Thoracic aorta (tissue), 2 donors: Measurements from ENCODE around the gene COG6. TPM values are rescaled to one million over a fixed set of nuclear protein-coding genes. Genes with fewer than 3 reads are reported as not detected.

Experiments used
- ATAC-seq: fragments of 150-250 bp; one replicate; pipeline ENCODE4 v1.8.0; 2017; ENCODE audit warnings: low read depth; ENCODE audit not compliant: insufficient number of reproducible peaks, low FRiP score
- DNase-seq: peaks from one replicate; pipeline ENCODE4 v3.0.0-alpha.2; 2020; ENCODE audit warnings: low spot score
- H3K27ac ChIP-seq, 2 donors: fragments of 200-600 bp; sonication (generic); 1 replicate in 1 of 2; 2 replicates in 1 of 2; pipeline ENCODE4 v1.5.1; 2016; ENCODE audit warnings: mild to moderate bottlenecking in 2 of 2, moderate library complexity in 2 of 2
- H3K27me3 ChIP-seq: fragments of 200-600 bp; sonication (generic); replicated peaks from 2 replicates; pipeline ENCODE4 v1.6.0; 2016; ENCODE audit warnings: mild to moderate bottlenecking; ENCODE audit not compliant: insufficient read depth
- H3K36me3 ChIP-seq: fragments of 200-600 bp; sonication (generic); one replicate; pipeline ENCODE4 v1.5.1; 2016
- H3K4me1 ChIP-seq, 2 donors: fragments of 200-600 bp; sonication (generic); 1 replicate in 1 of 2; 2 replicates in 1 of 2; pipeline versions ENCODE4 v1.5.1 to v1.6.0; 2016; ENCODE audit warnings: low read depth in 2 of 2, mild to moderate bottlenecking in 1 of 2; ENCODE audit not compliant: control insufficient read depth in 1 of 2
- H3K4me3 ChIP-seq: fragments of 200-600 bp; sonication (generic); 2 replicates; pipeline ENCODE4 v1.5.1; 2016; ENCODE audit warnings: mild to moderate bottlenecking
- H3K9me3 ChIP-seq: fragments of 200-600 bp; sonication (generic); 2 replicates; pipeline ENCODE4 v1.5.1; 2016
- total RNA-seq, 2 donors: library from RNA; depleted of rRNA; stranded (reverse); fragments of >200 nt; gene quantifications; one replicate each; pipeline versions ENCODE4 v1.1.0 to v1.2.3, GENCODE V29; 2016
- TF ChIP-seq, protein P1 (sequence below): fragments of 200-600 bp; sonication (generic); IDR thresholded peaks from one replicate; pipeline ENCODE4 v1.5.1; 2019; ENCODE audit warnings: antibody characterized with exemption

Gene COG6
- total RNA-seq, 2 donors from 2014 or later: 28.9 to 42.4 TPM

DNA sequence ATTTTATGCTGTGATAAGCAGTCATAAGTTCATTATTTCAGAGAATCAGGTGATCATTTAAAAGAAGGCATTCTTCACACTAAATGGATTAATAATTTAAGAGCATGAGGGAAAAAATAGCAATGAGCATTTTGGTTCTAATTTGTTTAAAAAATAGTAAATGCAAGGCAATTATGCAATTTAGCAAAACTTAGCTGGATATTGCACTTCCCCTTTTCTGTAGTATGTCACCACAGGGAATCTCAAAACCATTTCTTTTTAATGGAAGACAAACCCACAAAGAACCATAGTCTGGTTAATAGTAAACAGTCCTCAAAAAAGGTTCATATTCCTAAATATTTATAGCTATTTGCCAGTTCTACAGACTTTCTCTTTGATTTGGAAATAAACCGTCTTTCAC lies 30.2 kb downstream of the COG6 start:
- no peaks in the 10 kb centered on the region for H3K4me1 ChIP-seq
- ATAC-seq: no peak

DNA sequence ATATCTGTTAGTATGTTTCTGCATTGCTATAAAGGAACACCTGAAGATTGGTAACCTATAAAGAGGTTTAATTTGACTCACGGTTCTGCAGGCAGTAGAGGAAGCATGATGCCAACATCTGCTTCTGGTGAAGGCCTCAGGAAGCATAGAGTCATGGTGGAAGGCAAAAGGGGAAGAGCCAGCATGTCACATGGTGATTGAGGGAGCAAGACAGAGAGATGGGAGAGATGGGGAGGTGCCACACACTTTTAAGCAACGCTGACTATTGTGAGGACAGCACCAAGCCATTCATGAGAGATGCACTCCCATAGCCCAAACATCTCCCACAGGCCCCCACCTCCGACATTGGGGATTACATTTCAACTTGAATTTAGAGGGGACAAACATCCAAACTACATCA lies 32.8 kb downstream of the COG6 start:
- DNase-seq: no peak
- H3K27me3 ChIP-seq: no peaks in the 10 kb centered on the region
- H3K36me3 ChIP-seq: peaks cover 20% of the 10 kb centered on the region
- H3K4me1 ChIP-seq: no peaks in the 10 kb centered on the region
- H3K4me3 ChIP-seq: no peak overlapping the region
- ATAC-seq: no peak
- H3K27ac ChIP-seq: no peak overlapping the region
- TF ChIP-seq, protein P1, sequence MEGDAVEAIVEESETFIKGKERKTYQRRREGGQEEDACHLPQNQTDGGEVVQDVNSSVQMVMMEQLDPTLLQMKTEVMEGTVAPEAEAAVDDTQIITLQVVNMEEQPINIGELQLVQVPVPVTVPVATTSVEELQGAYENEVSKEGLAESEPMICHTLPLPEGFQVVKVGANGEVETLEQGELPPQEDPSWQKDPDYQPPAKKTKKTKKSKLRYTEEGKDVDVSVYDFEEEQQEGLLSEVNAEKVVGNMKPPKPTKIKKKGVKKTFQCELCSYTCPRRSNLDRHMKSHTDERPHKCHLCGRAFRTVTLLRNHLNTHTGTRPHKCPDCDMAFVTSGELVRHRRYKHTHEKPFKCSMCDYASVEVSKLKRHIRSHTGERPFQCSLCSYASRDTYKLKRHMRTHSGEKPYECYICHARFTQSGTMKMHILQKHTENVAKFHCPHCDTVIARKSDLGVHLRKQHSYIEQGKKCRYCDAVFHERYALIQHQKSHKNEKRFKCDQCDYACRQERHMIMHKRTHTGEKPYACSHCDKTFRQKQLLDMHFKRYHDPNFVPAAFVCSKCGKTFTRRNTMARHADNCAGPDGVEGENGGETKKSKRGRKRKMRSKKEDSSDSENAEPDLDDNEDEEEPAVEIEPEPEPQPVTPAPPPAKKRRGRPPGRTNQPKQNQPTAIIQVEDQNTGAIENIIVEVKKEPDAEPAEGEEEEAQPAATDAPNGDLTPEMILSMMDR: no peak
- H3K9me3 ChIP-seq: no peaks in the 10 kb centered on the region

More for the DNA sequence above, 30.2 kb downstream of the COG6 start:
- Histone ChIP-seq H3K27me3 (no peaks in the 10 kb centered on the region), H3K9me3 (no peaks in the 10 kb centered on the region), H3K27ac (no peak overlapping the region), H3K4me3 (no peak overlapping the region), H3K36me3 (peaks cover 21% of the 10 kb centered on the region)
- no peak for DNase-seq
- TF ChIP-seq, protein P1: no peak

DNA sequence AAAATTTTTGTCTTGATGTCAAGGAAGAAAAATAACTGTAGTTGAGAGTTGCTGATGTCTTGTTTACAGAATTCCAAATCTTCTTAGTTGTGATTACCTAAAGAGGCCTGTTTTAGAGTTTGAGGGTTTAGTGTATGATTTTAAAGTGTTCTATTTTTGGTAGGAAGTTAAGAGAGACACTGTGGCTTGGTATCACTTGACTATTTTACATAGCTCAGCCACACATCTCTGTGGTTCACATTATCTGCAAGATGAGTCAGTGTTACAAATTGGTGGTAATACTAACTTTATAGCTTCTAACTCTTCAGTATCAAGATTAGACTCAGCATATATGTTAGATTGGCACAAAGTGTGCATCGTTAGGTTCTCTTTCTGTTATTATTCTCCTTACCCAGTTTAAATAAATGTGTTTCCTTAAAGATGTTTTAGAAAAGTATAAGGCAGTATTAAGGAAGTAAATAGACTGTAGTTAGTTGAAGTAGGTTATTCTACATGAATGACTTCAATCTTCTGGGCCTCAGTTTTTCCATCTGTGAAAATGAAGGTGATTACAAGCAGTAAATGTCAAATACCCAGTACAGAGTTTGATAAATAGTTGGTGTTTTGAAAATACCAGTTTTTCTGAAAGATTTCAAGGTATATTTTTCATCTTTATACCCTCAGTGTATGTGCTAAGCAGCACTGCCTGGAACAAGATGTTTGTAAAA lies 33.4 kb downstream of the COG6 start:
- TF ChIP-seq, protein P1: no peak
- Histone ChIP-seq H3K27ac (no peak overlapping the region), H3K27me3 (no peaks in the 10 kb centered on the region), H3K4me1 (no peaks in the 10 kb centered on the region), H3K4me3 (no peak overlapping the region), H3K36me3 (peaks cover 17% of the 10 kb centered on the region), H3K9me3 (no peaks in the 10 kb centered on the region)
- DNase-seq: no peak
- ATAC-seq: no peak

DNA sequence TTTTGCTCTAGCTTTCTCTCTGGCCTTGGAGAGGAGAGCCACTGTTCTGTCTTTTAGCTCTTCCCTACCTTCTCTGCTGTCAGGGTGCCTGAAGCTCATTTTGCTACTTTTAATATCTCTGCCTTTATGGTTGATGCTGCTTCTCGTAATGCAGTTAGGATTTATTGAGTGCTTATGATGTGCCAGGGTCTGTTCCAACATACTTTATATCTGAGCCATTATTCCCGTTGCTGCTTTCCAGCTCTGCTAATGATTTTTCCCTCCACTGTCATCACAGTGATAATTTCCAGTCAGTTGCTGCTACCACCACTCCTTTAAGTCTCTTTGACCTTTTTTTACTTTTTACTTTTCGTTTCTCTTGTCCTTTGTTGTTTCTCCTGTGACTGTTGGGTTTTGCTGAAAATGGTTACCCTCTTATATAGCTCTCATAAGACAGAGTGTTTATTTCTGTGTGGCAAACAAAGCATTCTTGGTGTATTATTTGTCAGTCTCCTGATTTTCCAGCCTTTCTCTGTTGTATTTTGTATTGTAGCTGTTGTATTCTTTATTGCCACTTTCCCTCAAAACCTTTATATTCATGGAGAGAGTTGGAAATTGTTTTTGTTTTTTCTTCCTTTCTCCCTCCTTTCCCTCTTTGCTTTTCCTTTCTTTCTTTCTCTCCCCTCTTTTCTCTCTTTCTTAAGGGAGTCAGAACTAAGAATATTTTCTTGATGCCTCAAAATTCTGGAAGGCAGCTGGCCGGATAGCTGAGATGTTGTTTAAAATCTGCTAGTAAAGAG lies 37.4 kb downstream of the COG6 start:
- no peak overlapping the region for H3K27ac ChIP-seq
- no peaks in the 10 kb centered on the region for H3K27me3 ChIP-seq
- no peaks in the 10 kb centered on the region for H3K9me3 ChIP-seq
- no peaks in the 10 kb centered on the region for H3K4me1 ChIP-seq
- peaks cover 12% of the 10 kb centered on the region for H3K36me3 ChIP-seq
- TF ChIP-seq, protein P1: no peak
- DNase-seq (no peak), ATAC-seq (no peak)
- no peak overlapping the region for H3K4me3 ChIP-seq

DNA sequence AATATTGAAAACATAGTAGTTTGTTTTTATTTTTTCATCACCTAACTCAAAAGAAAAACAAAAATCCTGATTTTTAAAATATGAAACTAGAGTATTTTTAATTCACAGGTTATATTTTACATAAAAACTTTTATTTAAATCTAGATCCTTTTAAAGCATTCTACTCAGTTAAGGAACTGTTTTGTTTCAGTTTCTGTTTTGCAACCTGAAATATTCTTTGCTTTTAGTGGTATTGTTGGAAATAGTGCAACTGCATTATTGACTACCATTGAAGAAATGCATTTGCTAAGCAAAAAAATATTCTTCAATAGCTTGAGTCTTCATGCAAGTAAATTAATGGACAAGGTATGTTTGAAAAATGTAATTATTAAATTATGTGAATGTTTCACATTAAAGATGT lies 43.8 kb downstream of the COG6 start:
- TF ChIP-seq, protein P1: no peak
- DNase-seq: no peak
- no peaks in the 10 kb centered on the region for H3K27me3 ChIP-seq
- H3K9me3 ChIP-seq: no peaks in the 10 kb centered on the region
- no peak overlapping the region for H3K4me3 ChIP-seq
- no peaks in the 10 kb centered on the region for H3K4me1 ChIP-seq
- H3K27ac ChIP-seq: no peak overlapping the region
- no peaks in the 10 kb centered on the region for H3K36me3 ChIP-seq
- no peak for ATAC-seq
